Esophagus squamous epithelium (tissue), 4 donors: ENCODE data around the gene LRP5.

Experiments
- POLR2A ChIP-seq, 4 donors: fragments of 450-650 bp; IDR thresholded peaks; one replicate each; pipeline ENCODE4 v1.6.1; 2017; ENCODE audit warnings: antibody characterized with exemption in 4 of 4, mild to moderate bottlenecking in 4 of 4, moderate library complexity in 3 of 4
- TF ChIP-seq, protein P1 (sequence below), 6 experiments: fragments of 450-650 bp in 4 of 6; fragments of 200-600 bp in 2 of 6; sonication (generic) in 2 of 6; IDR thresholded peaks; one replicate each; pipeline ENCODE4 v1.5.1; 2016 to 2019; ENCODE audit warnings: antibody characterized with exemption in 6 of 6, mild to moderate bottlenecking in 4 of 6, moderate library complexity in 4 of 6

DNA sequence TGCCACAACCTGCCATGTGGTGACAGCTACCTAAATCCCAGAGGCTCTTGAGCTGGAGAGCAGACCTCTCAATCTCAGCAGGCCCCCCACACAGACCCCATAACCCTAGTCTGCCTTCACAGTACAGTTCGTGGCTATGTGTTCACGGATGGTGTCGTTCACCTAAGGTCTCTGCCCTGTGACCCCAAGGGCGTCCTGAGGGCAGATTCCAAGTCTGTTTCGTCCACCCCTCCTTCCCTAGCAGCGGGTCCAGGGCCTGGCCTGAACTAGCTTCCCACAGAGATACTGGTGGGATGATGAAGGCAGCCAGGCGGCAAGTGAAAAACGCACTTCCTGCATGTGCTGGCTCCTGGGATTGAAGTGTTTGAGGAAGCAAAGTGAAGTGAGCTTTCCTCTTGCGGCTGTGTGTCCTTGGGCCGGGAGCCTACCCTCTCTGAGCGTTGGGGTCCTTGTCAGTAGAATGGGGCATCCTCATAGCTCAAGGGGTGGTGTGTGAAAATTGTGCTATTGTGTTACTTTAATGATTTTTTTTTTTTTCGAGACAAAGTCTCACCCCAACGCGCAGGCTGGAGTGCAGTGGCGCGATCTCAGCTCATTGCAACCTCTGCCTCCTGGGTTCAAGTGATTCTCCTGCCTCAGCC lies 70.1 kb downstream of the LRP5 start:
- TF ChIP-seq, protein P1, sequence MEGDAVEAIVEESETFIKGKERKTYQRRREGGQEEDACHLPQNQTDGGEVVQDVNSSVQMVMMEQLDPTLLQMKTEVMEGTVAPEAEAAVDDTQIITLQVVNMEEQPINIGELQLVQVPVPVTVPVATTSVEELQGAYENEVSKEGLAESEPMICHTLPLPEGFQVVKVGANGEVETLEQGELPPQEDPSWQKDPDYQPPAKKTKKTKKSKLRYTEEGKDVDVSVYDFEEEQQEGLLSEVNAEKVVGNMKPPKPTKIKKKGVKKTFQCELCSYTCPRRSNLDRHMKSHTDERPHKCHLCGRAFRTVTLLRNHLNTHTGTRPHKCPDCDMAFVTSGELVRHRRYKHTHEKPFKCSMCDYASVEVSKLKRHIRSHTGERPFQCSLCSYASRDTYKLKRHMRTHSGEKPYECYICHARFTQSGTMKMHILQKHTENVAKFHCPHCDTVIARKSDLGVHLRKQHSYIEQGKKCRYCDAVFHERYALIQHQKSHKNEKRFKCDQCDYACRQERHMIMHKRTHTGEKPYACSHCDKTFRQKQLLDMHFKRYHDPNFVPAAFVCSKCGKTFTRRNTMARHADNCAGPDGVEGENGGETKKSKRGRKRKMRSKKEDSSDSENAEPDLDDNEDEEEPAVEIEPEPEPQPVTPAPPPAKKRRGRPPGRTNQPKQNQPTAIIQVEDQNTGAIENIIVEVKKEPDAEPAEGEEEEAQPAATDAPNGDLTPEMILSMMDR (IDR thresholded peaks at IDR 0.05): no peak
- no peak for TF ChIP-seq POLR2A (IDR thresholded peaks at IDR 0.05)
